ACC112 (cell line): ENCODE results near the gene NPAS3.

Experiments
- H2AFZ ChIP-seq: fragments of 200-600 bp; sonication (generic); one replicate; pipeline ENCODE4 v1.6.0; 2017; ENCODE audit warnings: antibody characterized with exemption, low read length; ENCODE audit not compliant: unreplicated experiment
- H3K27ac ChIP-seq: fragments of 200-600 bp; sonication (generic); 2 replicates; pipeline ENCODE4 v1.5.1; 2014; ENCODE audit warnings: low read depth, mild to moderate bottlenecking, antibody characterized with exemption, low read length, moderate library complexity
- H3K27me3 ChIP-seq: fragments of 200-600 bp; sonication (generic); 2 replicates; pipeline ENCODE4 v1.6.1; 2014; ENCODE audit warnings: mild to moderate bottlenecking, antibody characterized with exemption, low read length, moderate library complexity, mixed read lengths; ENCODE audit not compliant: insufficient read depth
- H3K36me3 ChIP-seq: fragments of 200-600 bp; sonication (generic); 2 replicates; pipeline ENCODE4 v1.6.1; 2016; ENCODE audit warnings: mild to moderate bottlenecking, antibody characterized with exemption, low read length, moderate library complexity, mixed read lengths; ENCODE audit not compliant: insufficient read depth
- H3K4me1 ChIP-seq: fragments of 200-600 bp; sonication (generic); one replicate; pipeline ENCODE4 v1.6.1; 2016; ENCODE audit warnings: low read length, mixed read lengths; ENCODE audit not compliant: insufficient read depth, unreplicated experiment, control insufficient read depth
- H3K4me3 ChIP-seq: fragments of 200-600 bp; sonication (generic); 2 replicates; pipeline ENCODE4 v1.5.1; 2014; ENCODE audit warnings: mild to moderate bottlenecking, low read depth, low read length
- H3K79me2 ChIP-seq: fragments of 200-600 bp; sonication (generic); one replicate; pipeline ENCODE4 v1.6.0; 2016; ENCODE audit warnings: low read length; ENCODE audit not compliant: control insufficient read depth, unreplicated experiment, insufficient read depth

Gene NPAS3

DNA sequence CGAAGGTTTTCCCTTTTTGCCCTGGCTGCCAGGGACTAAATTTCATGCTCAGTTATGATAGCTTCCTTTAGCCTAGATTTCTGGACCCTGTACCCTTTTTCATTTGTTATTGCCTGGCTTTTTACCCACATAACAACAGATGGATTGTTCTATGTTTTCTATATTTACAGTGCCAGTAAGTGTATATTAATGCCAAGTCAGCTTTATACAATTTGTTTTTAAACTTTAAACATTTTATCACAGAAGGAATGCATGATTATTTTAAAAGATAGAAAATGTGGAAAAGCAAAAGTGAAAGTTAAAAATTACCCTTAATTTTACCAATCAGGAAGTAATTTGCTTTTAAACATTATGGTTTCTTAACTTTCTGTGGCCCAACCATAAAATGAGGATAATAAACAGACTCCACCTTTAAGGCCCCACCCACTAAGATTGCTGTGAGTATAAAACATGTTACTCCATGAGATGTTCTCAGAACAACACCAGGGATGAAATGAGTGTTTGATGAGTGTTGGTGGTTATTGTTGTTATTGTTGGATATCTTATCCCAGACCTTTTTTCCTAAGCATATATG lies 515.4 kb downstream of the NPAS3 start:
- Histone ChIP-seq H2AFZ (peak overlapping the region; percentile 100), H3K27me3 (no peaks in the 10 kb centered on the region), H3K4me3 (peak overlapping the region; percentile 65)

DNA sequence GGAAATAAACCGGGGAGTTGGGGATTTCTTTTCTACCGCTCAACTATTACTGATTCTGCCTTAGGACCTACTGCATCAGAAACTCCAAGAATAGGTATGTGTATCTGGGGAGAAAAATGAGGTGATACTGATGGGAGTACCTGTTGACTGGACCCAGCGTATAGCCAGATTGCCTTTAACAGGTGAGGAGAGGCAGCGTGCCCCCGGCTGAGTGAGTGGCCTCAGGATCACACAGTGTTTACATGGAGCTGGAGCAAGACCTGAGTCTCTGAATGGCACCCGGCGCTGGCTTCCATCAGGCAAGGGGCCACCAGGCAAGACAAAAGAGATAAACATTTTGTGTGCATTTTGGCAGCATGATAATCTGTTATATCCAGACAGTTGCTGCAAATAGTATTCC lies 516.0 kb downstream of the NPAS3 start:
- Histone ChIP-seq H3K36me3 (no peaks in the 10 kb centered on the region), H3K79me2 (no peaks in the 10 kb centered on the region), H3K4me1 (peaks cover 13% of the 10 kb centered on the region), H3K27ac (no peak overlapping the region), H3K27me3 (no peaks in the 10 kb centered on the region), H2AFZ (peak overlapping the region; percentile 100), H3K4me3 (no peak overlapping the region)

More for the DNA sequence above, 515.4 kb downstream of the NPAS3 start:
- Histone ChIP-seq H3K36me3 (no peaks in the 10 kb centered on the region), H3K79me2 (no peaks in the 10 kb centered on the region), H3K4me1 (peaks cover 13% of the 10 kb centered on the region), H3K27ac (no peak overlapping the region)

DNA sequence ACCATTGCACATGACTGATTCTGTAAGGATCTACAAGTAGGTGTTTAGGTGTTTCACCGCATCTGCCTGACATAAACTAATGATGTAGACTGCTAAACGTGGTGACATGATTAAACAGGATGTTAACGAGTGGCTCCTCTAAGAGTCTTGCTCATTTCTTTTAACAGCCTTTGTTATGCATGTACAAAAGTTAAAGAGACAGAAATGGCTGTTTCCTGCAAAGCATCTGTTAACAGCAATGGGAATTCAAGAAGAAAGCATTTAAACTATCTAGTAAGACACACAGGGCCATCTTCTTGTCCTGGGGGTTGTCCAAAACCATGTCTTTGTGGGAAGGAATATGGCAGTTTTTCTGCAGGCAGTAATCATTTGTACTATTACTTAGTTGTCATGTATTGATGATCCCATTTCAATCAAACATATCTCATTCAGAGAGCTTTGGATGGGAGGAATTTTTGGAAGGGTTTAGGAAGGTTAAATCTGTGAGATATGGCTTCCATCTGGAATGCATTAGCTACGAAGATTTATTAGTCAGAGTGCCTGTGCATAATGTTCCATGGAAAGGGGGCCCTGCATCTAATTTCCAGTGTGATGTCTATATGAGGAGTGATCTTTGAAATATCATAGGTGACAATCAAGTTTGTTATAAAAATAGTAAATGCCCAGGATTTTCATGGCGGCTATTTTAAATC lies 517.1 kb downstream of the NPAS3 start:
- Histone ChIP-seq H3K4me3 (no peak overlapping the region), H3K36me3 (no peaks in the 10 kb centered on the region), H3K79me2 (no peaks in the 10 kb centered on the region), H3K27me3 (no peaks in the 10 kb centered on the region), H3K27ac (no peak overlapping the region), H2AFZ (no peak overlapping the region), H3K4me1 (peaks cover 13% of the 10 kb centered on the region)

DNA sequence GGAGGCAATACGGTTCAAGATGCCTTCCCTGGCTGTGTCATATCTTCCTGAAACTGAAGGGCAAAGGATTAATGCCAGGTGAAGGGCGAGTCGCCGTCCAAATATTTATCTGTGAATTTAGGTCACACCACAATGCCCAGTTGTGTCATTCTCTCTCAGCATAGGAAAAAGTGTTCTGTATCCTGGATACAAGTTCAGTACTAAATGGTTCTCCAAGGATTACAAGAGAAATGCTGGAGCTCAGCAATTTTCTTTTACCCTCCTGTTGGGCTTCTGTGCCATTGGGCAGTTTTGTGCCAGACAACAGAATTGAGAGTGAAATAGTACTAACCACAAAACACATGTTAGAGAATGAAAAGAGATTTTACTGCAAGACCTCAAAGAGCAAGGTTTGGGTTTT lies 518.3 kb downstream of the NPAS3 start:
- H3K27ac ChIP-seq, result no peak overlapping the region
- no peaks in the 10 kb centered on the region for H3K27me3 ChIP-seq
- H3K4me1 ChIP-seq, result peaks cover 13% of the 10 kb centered on the region
- H3K79me2 ChIP-seq, result no peaks in the 10 kb centered on the region
- H3K36me3 ChIP-seq, result no peaks in the 10 kb centered on the region
- H3K4me3 ChIP-seq, result no peak overlapping the region
- no peak overlapping the region for H2AFZ ChIP-seq

DNA sequence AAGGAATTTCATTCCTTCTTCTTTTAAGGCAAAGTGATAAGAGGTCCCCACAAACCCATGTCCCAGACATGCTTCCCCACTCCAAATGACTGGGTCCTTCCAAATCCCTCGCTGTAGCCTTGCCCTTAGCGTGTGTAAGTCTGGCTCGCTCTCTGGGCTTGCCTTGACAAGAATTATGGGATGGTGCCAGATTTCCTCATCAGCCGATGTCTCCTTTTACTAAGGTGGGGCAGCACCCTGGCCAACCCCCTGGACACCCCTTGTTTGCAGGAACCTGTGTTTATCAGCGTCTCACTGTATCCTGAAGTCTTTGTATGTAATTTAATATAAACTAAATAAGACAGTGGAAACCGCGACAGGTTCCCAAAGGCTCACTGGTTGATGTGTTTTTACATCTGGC lies 518.9 kb downstream of the NPAS3 start:
- H2AFZ ChIP-seq, result no peak overlapping the region
- H3K4me3 ChIP-seq, result no peak overlapping the region
- H3K27ac ChIP-seq, result no peak overlapping the region
- H3K27me3 ChIP-seq, result no peaks in the 10 kb centered on the region
- H3K36me3 ChIP-seq, result no peaks in the 10 kb centered on the region
- H3K79me2 ChIP-seq, result no peaks in the 10 kb centered on the region
- peaks cover 13% of the 10 kb centered on the region for H3K4me1 ChIP-seq

DNA sequence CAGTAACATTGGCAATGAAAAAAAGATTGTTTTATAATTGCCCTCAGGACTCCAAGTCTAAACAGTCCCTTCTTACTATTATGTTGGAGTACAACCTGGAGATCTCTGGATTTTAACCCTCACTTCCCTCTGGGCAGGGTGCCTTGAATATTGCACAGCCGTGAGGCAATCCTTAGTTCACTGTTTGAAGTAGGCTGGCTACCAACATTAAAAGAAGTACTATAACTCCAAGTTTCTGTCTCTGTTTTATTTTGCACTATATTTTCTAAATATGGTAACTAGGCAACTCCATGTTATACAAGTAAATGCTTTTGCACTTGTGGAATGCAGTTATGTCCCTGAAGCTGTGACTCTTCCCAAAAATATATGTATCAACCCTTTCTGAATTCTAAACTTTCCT lies 521.5 kb downstream of the NPAS3 start:
- Histone ChIP-seq H3K4me3 (no peak overlapping the region), H2AFZ (no peak overlapping the region), H3K27ac (no peak overlapping the region), H3K79me2 (no peaks in the 10 kb centered on the region), H3K27me3 (no peaks in the 10 kb centered on the region), H3K4me1 (no peaks in the 10 kb centered on the region), H3K36me3 (no peaks in the 10 kb centered on the region)

DNA sequence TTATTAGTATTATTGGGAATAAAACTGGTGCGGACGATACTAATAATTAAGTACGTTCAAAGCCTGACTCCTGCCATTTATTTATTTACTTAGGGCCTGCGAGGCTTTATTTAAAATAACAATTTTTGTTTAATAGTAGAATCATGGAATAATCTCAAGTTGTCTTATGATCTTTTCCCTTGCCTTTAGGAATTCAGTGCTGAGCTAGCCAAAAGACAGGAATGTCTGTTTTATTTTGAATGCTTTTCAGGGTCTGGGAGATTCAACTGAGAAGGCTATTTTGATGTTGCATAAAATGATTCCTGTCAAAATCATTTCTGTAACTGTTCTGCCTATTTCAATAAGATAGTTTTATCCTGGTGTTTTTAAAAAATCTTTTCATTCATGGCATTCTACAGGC lies 522.4 kb downstream of the NPAS3 start:
- Histone ChIP-seq H3K4me3 (no peak overlapping the region), H2AFZ (no peak overlapping the region), H3K36me3 (no peaks in the 10 kb centered on the region)

DNA sequence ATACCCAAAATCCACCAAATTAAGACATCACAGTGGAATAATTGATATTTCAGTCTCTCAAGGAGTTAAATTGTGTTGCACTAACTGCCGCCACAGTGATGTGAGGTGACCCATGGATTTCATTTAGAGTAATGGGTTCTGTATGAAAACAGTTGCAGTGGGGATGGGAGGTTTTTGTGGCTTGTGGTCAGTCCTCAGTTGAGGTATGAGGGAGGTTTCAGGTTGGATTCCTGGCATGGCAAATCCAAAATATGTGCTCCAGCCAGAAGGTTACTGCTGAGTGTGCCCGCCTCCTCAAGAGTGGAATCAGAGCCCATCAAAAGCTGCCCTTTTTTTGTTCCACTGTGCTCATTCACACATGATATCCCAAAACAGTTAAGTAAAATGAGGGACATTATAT lies 525.1 kb downstream of the NPAS3 start:
- H2AFZ ChIP-seq, result no peak overlapping the region
- H3K79me2 ChIP-seq, result no peaks in the 10 kb centered on the region
- no peaks in the 10 kb centered on the region for H3K36me3 ChIP-seq
- H3K27ac ChIP-seq, result no peak overlapping the region
- no peaks in the 10 kb centered on the region for H3K27me3 ChIP-seq
- no peak overlapping the region for H3K4me3 ChIP-seq
- H3K4me1 ChIP-seq, result no peaks in the 10 kb centered on the region

More for the DNA sequence above, 522.4 kb downstream of the NPAS3 start:
- Histone ChIP-seq H3K4me1 (no peaks in the 10 kb centered on the region), H3K27ac (no peak overlapping the region), H3K79me2 (no peaks in the 10 kb centered on the region), H3K27me3 (no peaks in the 10 kb centered on the region)

DNA sequence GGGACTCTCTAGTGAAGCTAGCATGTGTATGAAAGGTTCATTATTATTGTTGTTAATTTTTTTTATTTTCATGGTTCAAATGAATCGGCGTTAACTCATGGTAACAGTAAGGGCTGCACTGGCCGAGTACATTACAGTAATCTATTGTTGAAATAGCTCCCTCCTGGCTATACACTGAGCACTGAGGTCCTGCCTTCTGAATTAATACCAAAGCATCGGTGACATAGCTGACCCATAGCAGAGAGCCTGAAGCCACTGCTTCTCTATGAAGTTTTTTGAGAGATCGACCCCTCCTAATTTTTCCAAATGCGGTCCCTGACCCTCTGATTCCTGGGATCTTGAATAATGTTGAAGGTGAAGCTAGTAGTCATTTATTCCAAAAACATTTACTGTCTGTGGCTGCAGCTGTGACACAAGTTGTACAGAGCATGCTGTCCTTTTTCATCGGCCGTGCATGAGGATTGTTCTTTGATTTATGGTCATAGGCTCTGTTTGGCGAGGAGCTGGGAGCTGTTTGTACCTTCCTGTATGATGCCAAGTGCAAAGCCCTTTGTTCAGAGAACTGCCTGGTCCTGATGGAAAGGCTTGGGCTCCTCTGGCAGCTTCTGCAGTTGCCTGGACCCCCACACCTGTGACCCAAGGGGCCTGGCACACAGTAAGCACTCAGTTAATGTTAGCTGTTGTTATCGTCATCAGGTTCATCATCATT lies 525.7 kb downstream of the NPAS3 start:
- H3K79me2 ChIP-seq, result no peaks in the 10 kb centered on the region
- no peaks in the 10 kb centered on the region for H3K36me3 ChIP-seq
- no peak overlapping the region for H2AFZ ChIP-seq
- H3K4me1 ChIP-seq, result no peaks in the 10 kb centered on the region
- H3K27ac ChIP-seq, result no peak overlapping the region
- H3K4me3 ChIP-seq, result no peak overlapping the region
- H3K27me3 ChIP-seq, result no peaks in the 10 kb centered on the region

DNA sequence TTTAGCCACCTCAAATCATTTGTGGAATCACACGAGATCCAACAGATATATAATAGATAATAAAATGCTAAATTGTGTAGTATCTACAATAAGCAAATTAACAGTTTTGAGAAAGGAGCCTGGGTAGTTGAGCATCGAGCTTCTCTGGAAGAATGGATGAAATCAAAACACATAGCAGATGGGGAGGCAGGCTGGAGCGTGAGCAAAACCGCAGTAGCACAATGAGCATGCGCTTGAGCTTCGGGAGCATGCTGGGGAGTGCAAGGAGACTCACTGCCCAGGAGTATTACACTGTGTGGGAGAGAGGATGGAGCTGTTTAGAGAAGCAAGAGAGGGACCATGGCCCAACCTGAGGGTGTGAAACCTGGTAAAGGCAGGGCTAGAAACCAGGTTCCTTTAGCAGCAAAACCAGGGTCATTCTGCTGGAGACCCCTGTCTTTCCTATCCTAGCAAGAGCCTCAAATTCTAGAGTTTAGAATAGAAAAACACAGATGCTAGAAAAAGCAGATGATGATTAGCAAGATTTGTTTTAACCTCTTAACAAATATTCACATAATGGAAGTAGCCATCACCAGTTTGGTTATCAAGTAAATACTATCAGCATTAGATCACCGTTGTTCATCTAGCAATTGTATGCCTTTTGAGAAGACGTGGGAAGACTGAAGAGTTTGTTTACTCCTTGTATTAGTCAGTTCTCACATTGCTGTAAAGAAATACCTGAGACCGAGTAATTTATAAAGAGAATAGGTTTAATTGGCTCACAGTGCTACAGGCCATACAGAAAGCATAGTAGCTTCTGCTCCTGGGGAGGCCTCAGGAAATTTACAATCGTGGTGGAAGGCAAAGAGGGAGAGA lies 527.4 kb downstream of the NPAS3 start:
- no peaks in the 10 kb centered on the region for H3K4me1 ChIP-seq
- H3K27me3 ChIP-seq, result no peaks in the 10 kb centered on the region
- no peaks in the 10 kb centered on the region for H3K79me2 ChIP-seq
- no peaks in the 10 kb centered on the region for H3K36me3 ChIP-seq
- H2AFZ ChIP-seq, result no peak overlapping the region
- H3K4me3 ChIP-seq, result no peak overlapping the region
- no peak overlapping the region for H3K27ac ChIP-seq
